ENCODE measurements around the gene UBR4.

DNA sequence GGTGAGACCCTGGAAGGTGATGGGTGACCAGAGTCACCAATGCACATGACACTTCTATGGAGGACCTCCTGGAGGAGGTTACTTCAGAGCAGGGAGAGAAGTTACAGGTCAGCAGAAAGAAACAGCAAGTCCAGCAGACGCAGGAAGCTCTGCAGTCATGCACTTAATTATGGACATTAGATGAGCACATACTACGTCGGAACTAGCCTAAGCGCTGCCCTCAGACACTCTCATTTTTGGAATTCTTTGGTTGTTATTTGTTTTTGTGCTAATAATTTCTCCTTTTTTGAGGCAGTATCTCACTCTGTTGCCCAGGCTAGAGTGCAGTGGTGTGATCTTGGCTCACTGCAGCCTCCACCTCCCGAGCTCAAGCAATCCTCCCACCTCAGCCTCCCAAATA, 160.3 kb downstream of the UBR4 start:
- TF ChIP-seq, protein P1, sequence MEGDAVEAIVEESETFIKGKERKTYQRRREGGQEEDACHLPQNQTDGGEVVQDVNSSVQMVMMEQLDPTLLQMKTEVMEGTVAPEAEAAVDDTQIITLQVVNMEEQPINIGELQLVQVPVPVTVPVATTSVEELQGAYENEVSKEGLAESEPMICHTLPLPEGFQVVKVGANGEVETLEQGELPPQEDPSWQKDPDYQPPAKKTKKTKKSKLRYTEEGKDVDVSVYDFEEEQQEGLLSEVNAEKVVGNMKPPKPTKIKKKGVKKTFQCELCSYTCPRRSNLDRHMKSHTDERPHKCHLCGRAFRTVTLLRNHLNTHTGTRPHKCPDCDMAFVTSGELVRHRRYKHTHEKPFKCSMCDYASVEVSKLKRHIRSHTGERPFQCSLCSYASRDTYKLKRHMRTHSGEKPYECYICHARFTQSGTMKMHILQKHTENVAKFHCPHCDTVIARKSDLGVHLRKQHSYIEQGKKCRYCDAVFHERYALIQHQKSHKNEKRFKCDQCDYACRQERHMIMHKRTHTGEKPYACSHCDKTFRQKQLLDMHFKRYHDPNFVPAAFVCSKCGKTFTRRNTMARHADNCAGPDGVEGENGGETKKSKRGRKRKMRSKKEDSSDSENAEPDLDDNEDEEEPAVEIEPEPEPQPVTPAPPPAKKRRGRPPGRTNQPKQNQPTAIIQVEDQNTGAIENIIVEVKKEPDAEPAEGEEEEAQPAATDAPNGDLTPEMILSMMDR (IDR thresholded peaks at IDR 0.05; ENCODE audit: low read depth, low read length) = no peak
- no peak for TF ChIP-seq POLR2A (IDR thresholded peaks at IDR 0.05; ENCODE audit: extremely low read depth, insufficient read length)
